SK-N-SH (cell line): ENCODE results near the gene NUDT1. TPM values are rescaled to one million over a fixed set of nuclear protein-coding genes. Genes with fewer than 3 reads are reported as not detected.

Experiments used
- ELF1 ChIP-seq: IDR thresholded peaks from 2 replicates; pipeline ENCODE4 v1.4.0; 2012
- FOSL2 ChIP-seq: IDR thresholded peaks from 2 replicates; pipeline ENCODE4 v1.4.0; 2012; ENCODE audit warnings: low read depth, mild to moderate bottlenecking, moderate library complexity, borderline replicate concordance
- FOXJ3 ChIP-seq: sonication (generic); formaldehyde crosslinking; IDR thresholded peaks from 2 replicates; pipeline ENCODE4 v1.5.1; 2020; ENCODE audit warnings: mild to moderate bottlenecking, missing genetic modification reagents
- GABPA ChIP-seq: IDR thresholded peaks from 2 replicates; pipeline ENCODE4 v1.4.0; 2012; ENCODE audit warnings: low read depth, mild to moderate bottlenecking
- GATA2 ChIP-seq: sonication (generic); formaldehyde crosslinking; IDR thresholded peaks from 2 replicates; pipeline ENCODE4 v1.5.0; 2020; ENCODE audit warnings: mild to moderate bottlenecking, missing genetic modification reagents
- JUND ChIP-seq: IDR thresholded peaks from 2 replicates; pipeline ENCODE4 v1.4.0; 2012
- MEF2A ChIP-seq: IDR thresholded peaks from 2 replicates; pipeline ENCODE4 v1.4.0; 2012; ENCODE audit warnings: low read depth, borderline replicate concordance
- MXI1 ChIP-seq: IDR thresholded peaks from 2 replicates; pipeline ENCODE4 v1.6.1; 2012; ENCODE audit warnings: mild to moderate bottlenecking, low read depth, low read length, improper control_type of control experiment
- NFIC ChIP-seq: IDR thresholded peaks from 2 replicates; pipeline ENCODE4 v1.4.0; 2012; ENCODE audit warnings: borderline replicate concordance
- NRF1 ChIP-seq: IDR thresholded peaks from 2 replicates; pipeline ENCODE4 v1.6.1; 2012; ENCODE audit warnings: low read depth, mild to moderate bottlenecking, low read length
- RAD21 ChIP-seq: IDR thresholded peaks from 2 replicates; pipeline ENCODE4 v1.6.1; 2012; ENCODE audit warnings: mild to moderate bottlenecking, low read length
- RCOR1 ChIP-seq: fragments of 150-350 bp; IDR thresholded peaks from 2 replicates; pipeline ENCODE4 v1.6.1; 2017; ENCODE audit warnings: antibody characterized with exemption, low read length
- RFX5 ChIP-seq: IDR thresholded peaks from 2 replicates; pipeline ENCODE4 v1.6.1; 2012; ENCODE audit warnings: mild to moderate bottlenecking, improper control_type of control experiment, low read length
- RXRA ChIP-seq: IDR thresholded peaks from 2 replicates; pipeline ENCODE4 v1.4.0; 2012; ENCODE audit warnings: low read depth, mild to moderate bottlenecking, borderline replicate concordance
- TCF12 ChIP-seq: IDR thresholded peaks from 2 replicates; pipeline ENCODE4 v1.4.0; 2012
- YY1 ChIP-seq: IDR thresholded peaks from 2 replicates; pipeline ENCODE4 v1.4.0; 2012; ENCODE audit warnings: low read depth, mild to moderate bottlenecking
- polyA plus RNA-seq, 3 experiments: library from polyadenylated mRNA; depleted of rRNA; stranded (reverse); fragments of >200 nt; gene quantifications; 2 replicates each; pipeline ENCODE4 v1.2.3, GENCODE V29; 2012
- TF ChIP-seq, protein P1 (sequence below): IDR thresholded peaks from 2 replicates; pipeline ENCODE4; 2012
- TF ChIP-seq, protein P2 (sequence below): fragments of 150-350 bp; IDR thresholded peaks from 2 replicates; pipeline ENCODE4 v1.6.1; 2017; ENCODE audit warnings: antibody characterized with exemption, low read length, low read depth, borderline replicate concordance
- TF ChIP-seq, protein P3 (sequence below): IDR thresholded peaks from 2 replicates; pipeline ENCODE4 v1.4.0; 2012; ENCODE audit warnings: low read depth, borderline replicate concordance
- TF ChIP-seq, protein P4 (sequence below): IDR thresholded peaks from 2 replicates; pipeline ENCODE4 v1.4.0; 2012; ENCODE audit warnings: low read depth, borderline replicate concordance
- TF ChIP-seq, protein P5 (sequence below): IDR thresholded peaks from 2 replicates; pipeline ENCODE4 v1.4.0; 2012; ENCODE audit warnings: low read depth
- TF ChIP-seq, protein P6 (sequence below): fragments of 200-600 bp; sonication (generic); IDR thresholded peaks from 2 replicates; pipeline ENCODE4 v1.6.1; 2017; ENCODE audit warnings: antibody characterized with exemption, mild to moderate bottlenecking, moderate library complexity

The NUDT1 gene
- polyA plus RNA-seq, 1 of the 3 experiments (the other 2 are of a cell fraction), result 98.1 TPM

DNA sequence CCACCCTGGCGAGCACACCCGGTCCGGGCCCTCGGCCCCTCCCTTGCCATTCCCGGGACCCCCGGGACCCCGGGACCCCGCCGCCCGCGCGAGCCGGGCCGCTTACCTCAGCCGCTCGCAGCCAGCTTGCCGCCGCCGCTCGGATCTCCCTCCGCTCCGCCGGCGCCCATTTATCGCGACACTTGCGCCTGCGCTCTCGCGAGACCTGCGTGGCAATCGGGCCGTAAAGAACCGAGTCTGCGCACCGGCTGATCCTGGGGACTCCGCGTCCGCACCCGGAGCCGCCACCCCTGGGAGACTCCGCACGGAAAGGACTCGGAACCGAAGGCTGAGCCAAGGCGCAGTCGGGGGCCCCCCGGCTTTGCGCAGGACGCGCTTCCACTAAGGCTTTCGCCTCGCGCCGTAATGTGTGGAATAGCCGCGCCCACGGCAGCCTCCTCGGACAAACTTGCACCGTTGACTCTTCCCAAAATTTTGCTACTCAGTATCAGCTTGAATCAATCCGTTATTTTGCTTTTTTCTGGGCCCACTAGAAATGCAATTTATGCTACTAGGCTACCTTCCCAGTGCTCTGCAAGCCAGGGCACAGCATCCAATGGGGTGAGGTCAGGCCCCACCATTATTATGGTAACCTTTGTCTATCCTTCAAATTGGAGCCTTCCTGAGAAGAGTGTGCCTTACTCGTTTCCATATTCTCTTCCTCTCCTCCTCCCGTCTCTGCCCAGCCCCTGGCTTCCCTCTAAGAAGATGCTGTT is 9.1 kb upstream of the NUDT1 start, which contains the start of gene MAD1L1 (continued):
- TF ChIP-seq, protein P1, sequence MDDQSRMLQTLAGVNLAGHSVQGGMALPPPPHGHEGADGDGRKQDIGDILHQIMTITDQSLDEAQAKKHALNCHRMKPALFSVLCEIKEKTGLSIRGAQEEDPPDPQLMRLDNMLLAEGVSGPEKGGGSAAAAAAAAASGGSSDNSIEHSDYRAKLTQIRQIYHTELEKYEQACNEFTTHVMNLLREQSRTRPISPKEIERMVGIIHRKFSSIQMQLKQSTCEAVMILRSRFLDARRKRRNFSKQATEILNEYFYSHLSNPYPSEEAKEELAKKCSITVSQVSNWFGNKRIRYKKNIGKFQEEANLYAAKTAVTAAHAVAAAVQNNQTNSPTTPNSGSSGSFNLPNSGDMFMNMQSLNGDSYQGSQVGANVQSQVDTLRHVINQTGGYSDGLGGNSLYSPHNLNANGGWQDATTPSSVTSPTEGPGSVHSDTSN, result 0 out of 2 replicates have a peak, but pooled peaks have one; percentile 13
- TF ChIP-seq NFIC, result no peak
- TF ChIP-seq, protein P2, sequence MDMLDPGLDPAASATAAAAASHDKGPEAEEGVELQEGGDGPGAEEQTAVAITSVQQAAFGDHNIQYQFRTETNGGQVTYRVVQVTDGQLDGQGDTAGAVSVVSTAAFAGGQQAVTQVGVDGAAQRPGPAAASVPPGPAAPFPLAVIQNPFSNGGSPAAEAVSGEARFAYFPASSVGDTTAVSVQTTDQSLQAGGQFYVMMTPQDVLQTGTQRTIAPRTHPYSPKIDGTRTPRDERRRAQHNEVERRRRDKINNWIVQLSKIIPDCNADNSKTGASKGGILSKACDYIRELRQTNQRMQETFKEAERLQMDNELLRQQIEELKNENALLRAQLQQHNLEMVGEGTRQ, result 0 out of 2 replicates have a peak, but pooled peaks have one; percentile 1
- TF ChIP-seq, protein P3, sequence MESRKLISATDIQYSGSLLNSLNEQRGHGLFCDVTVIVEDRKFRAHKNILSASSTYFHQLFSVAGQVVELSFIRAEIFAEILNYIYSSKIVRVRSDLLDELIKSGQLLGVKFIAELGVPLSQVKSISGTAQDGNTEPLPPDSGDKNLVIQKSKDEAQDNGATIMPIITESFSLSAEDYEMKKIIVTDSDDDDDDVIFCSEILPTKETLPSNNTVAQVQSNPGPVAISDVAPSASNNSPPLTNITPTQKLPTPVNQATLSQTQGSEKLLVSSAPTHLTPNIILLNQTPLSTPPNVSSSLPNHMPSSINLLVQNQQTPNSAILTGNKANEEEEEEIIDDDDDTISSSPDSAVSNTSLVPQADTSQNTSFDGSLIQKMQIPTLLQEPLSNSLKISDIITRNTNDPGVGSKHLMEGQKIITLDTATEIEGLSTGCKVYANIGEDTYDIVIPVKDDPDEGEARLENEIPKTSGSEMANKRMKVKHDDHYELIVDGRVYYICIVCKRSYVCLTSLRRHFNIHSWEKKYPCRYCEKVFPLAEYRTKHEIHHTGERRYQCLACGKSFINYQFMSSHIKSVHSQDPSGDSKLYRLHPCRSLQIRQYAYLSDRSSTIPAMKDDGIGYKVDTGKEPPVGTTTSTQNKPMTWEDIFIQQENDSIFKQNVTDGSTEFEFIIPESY, result peak; percentile 100
- TF ChIP-seq, protein P4, sequence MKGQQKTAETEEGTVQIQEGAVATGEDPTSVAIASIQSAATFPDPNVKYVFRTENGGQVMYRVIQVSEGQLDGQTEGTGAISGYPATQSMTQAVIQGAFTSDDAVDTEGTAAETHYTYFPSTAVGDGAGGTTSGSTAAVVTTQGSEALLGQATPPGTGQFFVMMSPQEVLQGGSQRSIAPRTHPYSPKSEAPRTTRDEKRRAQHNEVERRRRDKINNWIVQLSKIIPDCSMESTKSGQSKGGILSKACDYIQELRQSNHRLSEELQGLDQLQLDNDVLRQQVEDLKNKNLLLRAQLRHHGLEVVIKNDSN, result no peak
- TF ChIP-seq RFX5, result no peak
- TF ChIP-seq MXI1, result peak; percentile 52; the same call in 1 of the 2 replicates
- TF ChIP-seq YY1, result peak; percentile 84
- no peak; the same call in none of the 2 replicates for TF ChIP-seq RCOR1
- no peak for TF ChIP-seq TCF12
- TF ChIP-seq, protein P5, sequence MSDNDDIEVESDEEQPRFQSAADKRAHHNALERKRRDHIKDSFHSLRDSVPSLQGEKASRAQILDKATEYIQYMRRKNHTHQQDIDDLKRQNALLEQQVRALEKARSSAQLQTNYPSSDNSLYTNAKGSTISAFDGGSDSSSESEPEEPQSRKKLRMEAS, result no peak; the same call in 1 of the 2 replicates
- no peak for TF ChIP-seq GATA2
- TF ChIP-seq RXRA, result no peak
- TF ChIP-seq GABPA, result no peak
- no peak for TF ChIP-seq JUND
- no peak for TF ChIP-seq MEF2A
- TF ChIP-seq NRF1, result peak; percentile 65
- TF ChIP-seq FOSL2, result no peak
- TF ChIP-seq RAD21, result no peak
- TF ChIP-seq, protein P6, sequence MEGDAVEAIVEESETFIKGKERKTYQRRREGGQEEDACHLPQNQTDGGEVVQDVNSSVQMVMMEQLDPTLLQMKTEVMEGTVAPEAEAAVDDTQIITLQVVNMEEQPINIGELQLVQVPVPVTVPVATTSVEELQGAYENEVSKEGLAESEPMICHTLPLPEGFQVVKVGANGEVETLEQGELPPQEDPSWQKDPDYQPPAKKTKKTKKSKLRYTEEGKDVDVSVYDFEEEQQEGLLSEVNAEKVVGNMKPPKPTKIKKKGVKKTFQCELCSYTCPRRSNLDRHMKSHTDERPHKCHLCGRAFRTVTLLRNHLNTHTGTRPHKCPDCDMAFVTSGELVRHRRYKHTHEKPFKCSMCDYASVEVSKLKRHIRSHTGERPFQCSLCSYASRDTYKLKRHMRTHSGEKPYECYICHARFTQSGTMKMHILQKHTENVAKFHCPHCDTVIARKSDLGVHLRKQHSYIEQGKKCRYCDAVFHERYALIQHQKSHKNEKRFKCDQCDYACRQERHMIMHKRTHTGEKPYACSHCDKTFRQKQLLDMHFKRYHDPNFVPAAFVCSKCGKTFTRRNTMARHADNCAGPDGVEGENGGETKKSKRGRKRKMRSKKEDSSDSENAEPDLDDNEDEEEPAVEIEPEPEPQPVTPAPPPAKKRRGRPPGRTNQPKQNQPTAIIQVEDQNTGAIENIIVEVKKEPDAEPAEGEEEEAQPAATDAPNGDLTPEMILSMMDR, result no peak
- no peak; the same call in 1 of the 2 replicates for TF ChIP-seq ELF1
- 0 out of 2 replicates have a peak, but pooled peaks have one; percentile 34 for TF ChIP-seq FOXJ3
